ENCODE data around the gene PPARD. TPM values are rescaled to one million over a fixed set of nuclear protein-coding genes. Genes with fewer than 3 reads are reported as not detected.

PPARD gene
- polyA plus RNA-seq, 1 donor from 2014 or later, result 1.3 TPM

Small RNA genes within 50 kb of the gene (small RNA-seq; reads per million reads assigned to genes)
- 0 to 1.4 (median 0) reads per million in 3 experiments for gene MIR7111

Other genes starting within 250 kb of the PPARD start
- 0.92 TPM in 1 of 2 replicates, not detected in the other for gene TCP11, start 201.2 kb upstream of the PPARD start, polyA plus RNA-seq
- gene SCUBE3, start 128.6 kb upstream of the PPARD start, polyA plus RNA-seq, result 7.3 and 9.1 TPM in 2 replicates
- gene ZNF76, start 82.8 kb upstream of the PPARD start, polyA plus RNA-seq, result 26.3 and 38.6 TPM in 2 replicates
- 0.48 and 1.3 TPM in 2 replicates for gene DEF6, start 44.7 kb upstream of the PPARD start, polyA plus RNA-seq
- gene FANCE, start 109.8 kb downstream of the PPARD start, polyA plus RNA-seq, result 7.1 and 10.2 TPM in 2 replicates
- 997 and 1,049 TPM in 2 replicates for gene RPL10A, start 125.8 kb downstream of the PPARD start, polyA plus RNA-seq
- 0.10 and 0.42 TPM in 2 replicates for gene TEAD3, start 154.5 kb downstream of the PPARD start, polyA plus RNA-seq
- 0.14 TPM in 1 of 2 replicates, not detected in the other for gene TULP1, start 170.3 kb downstream of the PPARD start, polyA plus RNA-seq

Measured in neural cell (in vitro differentiated cells).